ENCODE data around the gene CACNA1I.

DNA sequence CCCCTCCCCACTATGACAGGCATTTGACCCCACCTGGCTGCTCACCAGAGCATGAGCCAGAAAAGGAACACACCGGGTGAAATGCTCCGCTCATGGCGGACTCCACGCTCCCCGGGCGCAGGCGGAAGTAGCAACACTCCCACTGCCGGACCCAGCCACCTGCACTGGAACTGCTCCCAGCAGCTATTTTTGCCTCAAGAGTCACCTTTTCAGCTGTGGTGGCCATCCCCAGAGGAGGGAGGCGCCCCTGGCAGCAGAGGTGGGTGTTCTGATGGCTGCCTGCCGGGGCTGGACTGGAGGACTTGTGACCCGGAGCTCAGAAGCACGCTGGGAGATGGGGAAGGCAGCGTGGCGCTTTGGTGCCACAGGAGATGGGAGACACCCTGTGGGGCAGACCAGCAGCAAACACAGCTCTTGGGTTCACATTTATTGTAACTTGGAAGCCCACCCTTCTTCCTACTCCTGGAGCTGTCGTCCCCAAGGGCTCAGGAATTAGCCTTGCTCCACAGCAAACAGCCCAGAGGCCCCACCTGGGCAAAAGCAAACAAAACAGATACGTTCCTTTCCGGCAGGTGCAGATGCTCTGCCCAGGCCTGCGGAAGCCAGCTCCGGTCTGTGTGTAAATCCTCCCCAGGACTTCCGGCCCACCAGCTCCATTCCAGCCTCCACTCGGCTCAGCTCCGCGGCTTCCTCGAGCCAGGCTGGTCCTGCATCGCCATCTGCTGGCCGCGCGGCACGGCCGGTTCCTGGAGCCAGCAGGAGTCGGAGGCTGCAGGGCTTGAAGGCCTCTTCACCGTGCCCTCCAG is 41.7 kb upstream of the CACNA1I start:
- TF ChIP-seq CTCF (IDR thresholded peaks at IDR 0.05 in 4 of 5, conservative IDR thresholded peaks at IDR 0.05 in 1 of 5), result peak; percentile 96 to 99 (median 99)
- TF ChIP-seq POLR2A (IDR thresholded peaks at IDR 0.05), result no peak
